ENCODE measurements around the gene GREB1. TPM values are rescaled to one million over a fixed set of nuclear protein-coding genes. Genes with fewer than 3 reads are reported as not detected.

Gene GREB1
- total RNA-seq, 4 donors from 2014 or later: 3.1 to 8.8 (median 6.5) TPM

DNA sequence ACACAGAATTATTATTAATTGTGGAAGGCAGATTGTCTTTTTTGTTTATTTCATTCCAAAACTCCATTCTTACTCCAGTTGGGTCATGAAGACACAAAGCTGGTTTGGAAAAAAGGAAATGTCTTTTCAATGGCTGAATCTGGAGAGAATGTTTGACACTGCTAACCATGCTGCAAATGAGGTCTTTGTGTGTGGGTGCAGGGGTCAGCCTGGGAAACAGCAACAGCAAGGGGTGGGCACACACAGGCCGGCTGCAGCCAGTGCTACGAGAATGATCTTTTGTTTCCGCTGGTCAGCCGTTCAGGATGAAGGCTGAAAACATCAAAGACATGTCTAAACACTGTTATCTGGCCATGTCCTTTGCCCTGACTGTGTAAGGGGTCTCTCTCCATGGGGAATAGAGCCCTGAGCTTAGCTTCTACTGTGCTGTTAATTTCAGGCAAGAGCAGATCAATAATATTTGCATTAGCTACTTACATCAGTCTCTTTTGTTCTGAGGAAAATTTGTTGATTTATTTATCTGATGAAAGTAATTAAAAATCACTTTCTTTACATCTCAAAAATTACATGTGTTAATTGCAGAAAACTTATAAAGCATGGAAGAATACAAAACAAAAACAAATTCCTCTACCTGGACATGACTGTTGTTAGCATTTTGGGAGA is 34.6 kb upstream of the GREB1 start:
- ATAC-seq: no peak
- Histone ChIP-seq H3K4me3 (no peak overlapping the region), H3K9me3 (no peaks in the 10 kb centered on the region), H3K4me1 (peaks cover 0 to 8% (median 3%) of the 10 kb centered on the region in 3 donors), H3K36me3 (no peaks in the 10 kb centered on the region), H3K27ac (peak overlapping the region in 3 of 4 donors; percentile 32 to 55 (median 54)), H3K27me3 (peaks cover 23% of the 10 kb centered on the region)
- 41 to 60% methylated on average over 2 to 4 of the region's 4 CpGs for WGBS, 2 donors (ENCODE audit: low coverage in 1 of 2)
- TF ChIP-seq CTCF (IDR thresholded peaks at IDR 0.05): no peak
- TF ChIP-seq POLR2AphosphoS5 (IDR thresholded peaks at IDR 0.05): no peak
- TF ChIP-seq EP300 (IDR thresholded peaks at IDR 0.05): no peak
- TF ChIP-seq POLR2A (IDR thresholded peaks at IDR 0.05): no peak

DNA sequence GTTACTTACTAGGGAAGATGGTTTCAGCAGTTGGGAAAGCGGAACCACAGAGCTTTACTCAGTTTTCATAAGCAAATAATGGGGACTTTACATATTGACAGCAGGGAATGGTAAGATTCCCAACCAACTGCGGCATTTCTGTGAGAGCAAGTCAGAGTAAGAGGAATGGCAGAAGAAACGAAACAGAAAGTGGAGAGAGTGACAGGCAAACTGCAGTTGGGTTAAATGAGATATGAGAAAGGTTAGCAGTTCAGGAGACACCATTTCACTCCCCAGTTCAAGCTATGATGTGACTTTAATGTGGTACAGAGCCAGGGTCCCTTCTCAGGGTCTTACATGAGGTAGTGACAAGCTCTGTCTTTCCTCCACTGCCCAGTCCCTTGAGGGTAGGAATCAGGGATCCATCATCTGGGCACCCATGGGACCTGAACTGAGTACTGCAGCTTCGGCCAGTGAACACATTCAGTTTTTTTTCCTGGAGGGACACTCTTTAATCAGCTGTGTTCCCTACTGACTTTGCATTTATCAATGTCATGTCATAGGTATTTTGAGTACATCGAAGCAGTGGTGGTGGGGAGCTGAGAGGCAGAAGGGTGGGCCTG is 33.0 kb upstream of the GREB1 start:
- ATAC-seq: no peak
- no peaks in the 10 kb centered on the region for H3K36me3 ChIP-seq

GRCh38 chr2:11502740-11503292 is 31.0 kb upstream of the GREB1 start:
- Histone ChIP-seq H3K36me3 (no peaks in the 10 kb centered on the region), H3K9me3 (no peaks in the 10 kb centered on the region), H3K27ac (no peak overlapping the region), H3K4me1 (peaks cover 0 to 12% (median 3%) of the 10 kb centered on the region in 3 donors), H3K27me3 (no peaks in the 10 kb centered on the region), H3K4me3 (no peak overlapping the region)
- no peak for TF ChIP-seq POLR2AphosphoS5 (IDR thresholded peaks at IDR 0.05)
- no peak for TF ChIP-seq POLR2A (IDR thresholded peaks at IDR 0.05)
- TF ChIP-seq CTCF (IDR thresholded peaks at IDR 0.05): no peak
- TF ChIP-seq EP300 (IDR thresholded peaks at IDR 0.05): no peak
- WGBS, 2 donors (ENCODE audit: low coverage in 1 of 2): 80 to 82% methylated on average over 2 to 4 of the region's 4 CpGs
- no peak for ATAC-seq

More for the DNA sequence above, 33.0 kb upstream of the GREB1 start:
- 85 to 91% methylated on average over 3 to 4 of the region's 5 CpGs for WGBS, 2 donors (ENCODE audit: low coverage in 1 of 2)
- H3K9me3 ChIP-seq: no peaks in the 10 kb centered on the region
- H3K27ac ChIP-seq: no peak overlapping the region
- H3K4me1 ChIP-seq: peaks cover 0 to 8% (median 3%) of the 10 kb centered on the region in 3 donors
- H3K27me3 ChIP-seq: peaks cover 8% of the 10 kb centered on the region
- TF ChIP-seq EP300 (IDR thresholded peaks at IDR 0.05) (no peak), POLR2AphosphoS5 (IDR thresholded peaks at IDR 0.05) (no peak), CTCF (IDR thresholded peaks at IDR 0.05) (no peak), POLR2A (IDR thresholded peaks at IDR 0.05) (no peak)
- H3K4me3 ChIP-seq: no peak overlapping the region

- H3K4me3 ChIP-seq: no peak overlapping the region
- ATAC-seq: no peak
- TF ChIP-seq POLR2A (IDR thresholded peaks at IDR 0.05): no peak
- TF ChIP-seq EP300 (IDR thresholded peaks at IDR 0.05): no peak
- TF ChIP-seq POLR2AphosphoS5 (IDR thresholded peaks at IDR 0.05): no peak
- no peak for TF ChIP-seq CTCF (IDR thresholded peaks at IDR 0.05)
- no peak overlapping the region for H3K27ac ChIP-seq
- no peaks in the 10 kb centered on the region for H3K27me3 ChIP-seq
- H3K4me1 ChIP-seq: peaks cover 0 to 14% (median 3%) of the 10 kb centered on the region in 3 donors
- 67 to 94% methylated on average over 5 to 8 of the region's 8 CpGs for WGBS, 2 donors (ENCODE audit: low coverage in 1 of 2)
- H3K9me3 ChIP-seq: no peaks in the 10 kb centered on the region
- no peaks in the 10 kb centered on the region for H3K36me3 ChIP-seq
Observed at GRCh38 chr2:11503354-11503927, 30.4 kb upstream of the GREB1 start.

Data from gastroesophageal sphincter (tissue), 4 donors.